ENCODE data around the gene ARHGAP28.

DNA sequence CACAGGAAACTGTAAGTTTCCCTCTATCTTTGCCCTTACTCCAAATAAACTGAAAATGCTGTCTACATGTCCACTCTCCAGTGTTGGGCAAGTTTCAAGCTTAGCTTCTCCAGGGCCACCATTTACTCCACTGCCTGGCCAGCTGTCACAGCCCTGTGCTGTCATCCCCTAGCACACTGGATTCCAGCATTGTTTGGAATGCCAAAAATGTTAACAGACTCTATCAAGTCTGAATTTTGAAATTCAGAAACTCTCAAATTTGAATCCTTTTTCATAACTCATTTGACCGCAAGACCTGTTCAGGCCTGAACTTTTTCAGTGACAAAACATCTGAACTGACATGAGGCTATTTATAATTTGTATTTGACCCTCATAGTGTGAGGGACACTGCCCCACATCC, 5.2 kb upstream of the ARHGAP28 start:
- TF ChIP-seq, protein P1, sequence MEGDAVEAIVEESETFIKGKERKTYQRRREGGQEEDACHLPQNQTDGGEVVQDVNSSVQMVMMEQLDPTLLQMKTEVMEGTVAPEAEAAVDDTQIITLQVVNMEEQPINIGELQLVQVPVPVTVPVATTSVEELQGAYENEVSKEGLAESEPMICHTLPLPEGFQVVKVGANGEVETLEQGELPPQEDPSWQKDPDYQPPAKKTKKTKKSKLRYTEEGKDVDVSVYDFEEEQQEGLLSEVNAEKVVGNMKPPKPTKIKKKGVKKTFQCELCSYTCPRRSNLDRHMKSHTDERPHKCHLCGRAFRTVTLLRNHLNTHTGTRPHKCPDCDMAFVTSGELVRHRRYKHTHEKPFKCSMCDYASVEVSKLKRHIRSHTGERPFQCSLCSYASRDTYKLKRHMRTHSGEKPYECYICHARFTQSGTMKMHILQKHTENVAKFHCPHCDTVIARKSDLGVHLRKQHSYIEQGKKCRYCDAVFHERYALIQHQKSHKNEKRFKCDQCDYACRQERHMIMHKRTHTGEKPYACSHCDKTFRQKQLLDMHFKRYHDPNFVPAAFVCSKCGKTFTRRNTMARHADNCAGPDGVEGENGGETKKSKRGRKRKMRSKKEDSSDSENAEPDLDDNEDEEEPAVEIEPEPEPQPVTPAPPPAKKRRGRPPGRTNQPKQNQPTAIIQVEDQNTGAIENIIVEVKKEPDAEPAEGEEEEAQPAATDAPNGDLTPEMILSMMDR (conservative IDR thresholded peaks at IDR 0.05), result no peak
- no peak for TF ChIP-seq ZFX (IDR thresholded peaks at IDR 0.05)

Measured in C4-2B (cell line).